Panc1 (cell line): Measurements from ENCODE around the gene TPD52L1.

Source experiments
- POLR2AphosphoS5 ChIP-seq: IDR thresholded peaks from 2 replicates; pipeline ENCODE4 v1.6.1; 2012; ENCODE audit warnings: mild to moderate bottlenecking, low read depth, low read length, moderate library complexity
- TF ChIP-seq, protein P1 (sequence below), 2 experiments: IDR thresholded peaks; 2 replicates each; pipeline ENCODE4 v1.6.1; 2011 to 2012; ENCODE audit warnings: low read depth in 2 of 2, control low read depth in 1 of 2, low read length in 1 of 2, mild to moderate bottlenecking in 1 of 2, moderate library complexity in 1 of 2; ENCODE audit not compliant: insufficient read depth in 1 of 2
- TF ChIP-seq, protein P2 (sequence below): fragments of 450-650 bp; IDR thresholded peaks from 2 replicates; pipeline ENCODE4 v1.5.1; 2017; ENCODE audit warnings: mild to moderate bottlenecking

DNA sequence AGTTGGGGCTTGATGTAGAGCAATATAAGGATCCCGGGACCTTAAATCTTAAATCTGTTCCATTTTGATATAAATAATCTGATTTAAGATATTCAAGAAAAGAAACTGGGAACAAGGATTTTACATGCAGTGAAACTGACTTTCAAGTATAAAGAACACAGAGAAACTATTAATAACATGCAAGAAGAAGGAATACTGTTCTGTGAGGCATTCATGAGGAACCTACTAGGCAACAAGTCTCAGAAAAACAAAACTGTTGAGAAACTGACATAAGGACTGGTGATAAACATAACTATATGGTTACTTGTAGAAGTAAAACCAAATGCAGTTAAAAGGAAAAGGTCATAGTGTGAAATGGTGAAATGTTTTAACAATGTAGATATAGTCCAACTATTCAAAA lies 132.4 kb downstream of the TPD52L1 start:
- TF ChIP-seq, protein P1, sequence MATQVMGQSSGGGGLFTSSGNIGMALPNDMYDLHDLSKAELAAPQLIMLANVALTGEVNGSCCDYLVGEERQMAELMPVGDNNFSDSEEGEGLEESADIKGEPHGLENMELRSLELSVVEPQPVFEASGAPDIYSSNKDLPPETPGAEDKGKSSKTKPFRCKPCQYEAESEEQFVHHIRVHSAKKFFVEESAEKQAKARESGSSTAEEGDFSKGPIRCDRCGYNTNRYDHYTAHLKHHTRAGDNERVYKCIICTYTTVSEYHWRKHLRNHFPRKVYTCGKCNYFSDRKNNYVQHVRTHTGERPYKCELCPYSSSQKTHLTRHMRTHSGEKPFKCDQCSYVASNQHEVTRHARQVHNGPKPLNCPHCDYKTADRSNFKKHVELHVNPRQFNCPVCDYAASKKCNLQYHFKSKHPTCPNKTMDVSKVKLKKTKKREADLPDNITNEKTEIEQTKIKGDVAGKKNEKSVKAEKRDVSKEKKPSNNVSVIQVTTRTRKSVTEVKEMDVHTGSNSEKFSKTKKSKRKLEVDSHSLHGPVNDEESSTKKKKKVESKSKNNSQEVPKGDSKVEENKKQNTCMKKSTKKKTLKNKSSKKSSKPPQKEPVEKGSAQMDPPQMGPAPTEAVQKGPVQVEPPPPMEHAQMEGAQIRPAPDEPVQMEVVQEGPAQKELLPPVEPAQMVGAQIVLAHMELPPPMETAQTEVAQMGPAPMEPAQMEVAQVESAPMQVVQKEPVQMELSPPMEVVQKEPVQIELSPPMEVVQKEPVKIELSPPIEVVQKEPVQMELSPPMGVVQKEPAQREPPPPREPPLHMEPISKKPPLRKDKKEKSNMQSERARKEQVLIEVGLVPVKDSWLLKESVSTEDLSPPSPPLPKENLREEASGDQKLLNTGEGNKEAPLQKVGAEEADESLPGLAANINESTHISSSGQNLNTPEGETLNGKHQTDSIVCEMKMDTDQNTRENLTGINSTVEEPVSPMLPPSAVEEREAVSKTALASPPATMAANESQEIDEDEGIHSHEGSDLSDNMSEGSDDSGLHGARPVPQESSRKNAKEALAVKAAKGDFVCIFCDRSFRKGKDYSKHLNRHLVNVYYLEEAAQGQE (IDR thresholded peaks at IDR 0.05; ENCODE audit: insufficient read depth in 1 of 2, low read depth in 2 of 2, low read length in 1 of 2) = no peak
- TF ChIP-seq POLR2AphosphoS5 = no peak
- TF ChIP-seq, protein P2, sequence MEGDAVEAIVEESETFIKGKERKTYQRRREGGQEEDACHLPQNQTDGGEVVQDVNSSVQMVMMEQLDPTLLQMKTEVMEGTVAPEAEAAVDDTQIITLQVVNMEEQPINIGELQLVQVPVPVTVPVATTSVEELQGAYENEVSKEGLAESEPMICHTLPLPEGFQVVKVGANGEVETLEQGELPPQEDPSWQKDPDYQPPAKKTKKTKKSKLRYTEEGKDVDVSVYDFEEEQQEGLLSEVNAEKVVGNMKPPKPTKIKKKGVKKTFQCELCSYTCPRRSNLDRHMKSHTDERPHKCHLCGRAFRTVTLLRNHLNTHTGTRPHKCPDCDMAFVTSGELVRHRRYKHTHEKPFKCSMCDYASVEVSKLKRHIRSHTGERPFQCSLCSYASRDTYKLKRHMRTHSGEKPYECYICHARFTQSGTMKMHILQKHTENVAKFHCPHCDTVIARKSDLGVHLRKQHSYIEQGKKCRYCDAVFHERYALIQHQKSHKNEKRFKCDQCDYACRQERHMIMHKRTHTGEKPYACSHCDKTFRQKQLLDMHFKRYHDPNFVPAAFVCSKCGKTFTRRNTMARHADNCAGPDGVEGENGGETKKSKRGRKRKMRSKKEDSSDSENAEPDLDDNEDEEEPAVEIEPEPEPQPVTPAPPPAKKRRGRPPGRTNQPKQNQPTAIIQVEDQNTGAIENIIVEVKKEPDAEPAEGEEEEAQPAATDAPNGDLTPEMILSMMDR = no peak
